Endometrial microvascular endothelial cells (primary cell): ENCODE measurements around the gene C11orf24. TPM values are rescaled to one million over a fixed set of nuclear protein-coding genes. Genes with fewer than 3 reads are reported as not detected.
"Not testable (repeated sequence)": the region's sequence is repeated elsewhere in the genome, so short reads cannot be mapped to it uniquely, and the experiment has no call there.

ENCODE experiments used
- in situ Hi-C: cut with HindIII; loops from 2 replicates; pipeline ENCODE4 v1.10.0; 2017; ENCODE audit warnings: low sequenced_read_pairs, low pct_unique_long_range_greater_than_20kb; ENCODE audit errors: inconsistent ontology term
- total RNA-seq: library from RNA; depleted of rRNA; stranded (reverse); fragments of >200 nt; gene quantifications from one replicate; pipeline ENCODE4 v1.2.3, GENCODE V29; 2015; ENCODE audit errors: inconsistent ontology term

The C11orf24 gene
- total RNA-seq, 1 donor from 2014 or later = 38.4 TPM

DNA sequence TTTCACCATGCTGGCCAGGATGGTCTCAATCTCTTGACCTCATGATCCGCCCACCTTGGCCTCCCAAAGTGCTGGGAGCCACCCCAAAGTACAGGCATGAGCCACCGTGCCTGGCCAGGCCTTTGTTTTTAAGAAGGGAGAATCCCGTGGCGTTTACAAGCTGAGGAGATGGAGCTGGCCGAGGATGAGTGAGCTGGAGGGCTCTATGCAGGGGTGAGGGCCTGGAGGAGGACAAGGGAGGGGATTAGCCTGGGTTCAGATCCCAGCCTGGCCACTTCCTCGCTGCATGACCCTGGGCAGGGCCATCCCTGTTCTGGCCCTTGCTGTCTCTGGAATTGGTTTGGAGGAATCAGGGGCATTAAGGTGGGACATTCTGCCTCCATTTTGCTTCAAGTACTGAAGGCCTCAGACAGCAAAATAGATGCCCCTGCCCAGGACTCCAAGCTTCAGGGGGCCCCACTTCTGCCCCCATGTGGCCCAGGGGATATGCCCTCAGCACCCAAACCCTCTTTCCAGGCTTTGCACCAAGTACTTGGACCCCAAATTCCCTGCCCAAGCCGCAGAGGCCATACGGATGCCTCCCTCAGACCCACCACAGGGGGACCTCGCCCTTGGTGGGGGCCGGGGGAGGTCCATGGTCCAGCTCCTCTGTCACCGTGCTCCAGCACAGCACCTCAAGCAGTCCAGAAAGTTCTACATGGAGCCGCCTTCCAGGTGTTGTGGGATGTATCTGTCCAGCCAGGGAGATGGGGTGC is 28.5 kb upstream of the C11orf24 start:
- in situ Hi-C loops = no loop called here

DNA sequence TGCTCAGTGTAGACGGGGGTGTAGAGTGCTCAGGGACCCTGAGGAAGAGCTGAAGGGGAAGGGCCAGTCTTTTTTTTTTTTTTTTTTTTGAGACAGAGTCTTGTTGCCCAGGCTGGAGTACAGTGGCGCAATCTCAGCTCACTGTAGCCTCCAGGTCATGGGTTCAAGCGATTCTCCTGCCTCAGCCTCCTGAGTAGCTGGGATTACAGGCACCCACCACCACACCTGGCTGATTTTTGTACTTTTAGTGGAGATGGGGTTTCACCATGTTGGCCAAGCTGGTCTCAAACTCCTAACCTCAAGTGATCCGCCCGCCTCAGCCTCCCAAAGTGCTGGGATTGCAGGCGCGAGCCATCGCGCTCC is 27.7 kb upstream of the C11orf24 start:
- in situ Hi-C loops = not testable (repeated sequence)

DNA sequence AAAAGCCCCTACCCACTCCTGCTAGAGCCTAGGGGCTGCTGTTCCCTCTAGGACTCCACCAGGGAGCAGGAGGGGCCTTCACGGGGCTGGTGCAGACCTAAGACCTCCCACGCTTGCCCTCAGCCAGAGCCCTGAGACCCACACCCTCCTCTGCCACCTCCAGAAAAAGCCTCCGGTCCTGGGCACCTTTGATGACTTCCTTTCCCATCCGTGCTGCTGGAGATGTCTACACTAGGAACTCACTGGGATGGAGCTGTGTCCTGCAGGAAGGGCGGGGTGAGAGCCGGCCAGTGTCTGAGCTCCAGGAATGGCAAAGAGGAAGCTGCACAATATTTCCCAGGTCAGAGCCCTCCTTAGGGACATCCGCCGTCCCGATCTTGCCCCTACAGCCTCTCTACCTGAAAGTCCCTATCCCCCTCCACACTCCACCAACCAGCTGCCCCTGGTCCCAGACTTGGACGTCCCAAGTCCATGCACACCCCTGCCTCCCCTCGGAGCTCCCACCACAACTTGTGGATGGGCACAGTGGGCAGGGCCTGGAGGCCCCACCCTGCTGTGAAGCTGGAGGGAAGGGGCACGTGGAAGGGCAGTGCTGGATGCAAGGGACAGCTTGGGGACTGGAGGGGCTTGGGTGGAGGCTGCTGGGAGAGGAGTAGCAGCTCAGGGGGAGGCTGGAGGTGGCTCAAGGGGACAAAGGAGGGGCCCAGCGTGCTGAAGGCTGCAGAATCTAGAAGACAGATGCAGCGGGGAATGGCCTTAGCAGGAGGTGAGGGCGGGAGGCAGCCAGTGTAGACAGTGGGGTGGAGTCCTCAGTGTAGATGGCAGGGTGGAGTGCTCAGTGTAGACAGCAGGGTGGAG is 27.1 kb upstream of the C11orf24 start:
- in situ Hi-C loops = no loop called here

DNA sequence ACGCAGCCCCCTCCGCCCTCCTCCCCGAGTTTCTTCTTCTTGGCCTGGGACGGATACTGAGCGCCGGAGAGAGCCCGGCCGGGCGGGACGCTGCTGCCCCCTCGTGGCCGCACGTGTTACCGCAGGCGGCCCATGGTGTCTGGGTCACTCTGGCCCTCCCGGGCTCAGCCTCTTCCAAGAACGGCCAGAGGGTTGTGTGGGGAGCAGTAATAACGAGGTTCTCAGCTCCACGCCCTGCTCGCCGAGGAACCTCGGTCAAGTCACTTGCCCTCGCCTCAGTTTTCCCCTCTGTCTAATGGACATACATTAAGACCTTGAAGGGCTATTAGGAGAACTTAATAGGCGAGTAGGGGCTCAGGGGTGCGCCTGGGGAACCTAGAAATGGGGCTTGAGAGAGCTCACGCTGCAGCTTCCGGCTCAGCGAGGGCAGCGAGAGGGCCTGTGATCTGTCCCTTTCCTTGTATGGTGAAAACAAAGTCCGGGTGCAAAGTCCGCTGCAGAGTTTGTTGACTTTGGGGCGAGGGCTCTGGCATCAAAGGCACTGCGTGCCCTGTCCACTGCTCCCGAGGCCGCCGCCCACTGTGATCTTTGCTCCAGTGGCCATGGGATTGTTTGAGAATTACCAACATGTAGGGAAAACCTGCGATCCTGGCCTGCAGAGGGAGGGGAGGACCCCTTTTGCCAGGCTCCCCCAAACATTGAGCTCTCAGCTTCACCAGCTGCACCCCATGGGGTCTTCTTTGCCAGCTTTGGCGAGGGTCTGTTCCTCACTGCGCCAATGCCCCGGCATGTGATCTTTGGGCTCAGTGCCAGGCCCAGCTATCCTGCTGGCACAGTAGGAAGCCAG is 26.3 kb upstream of the C11orf24 start:
- in situ Hi-C loops = no loop called here

DNA sequence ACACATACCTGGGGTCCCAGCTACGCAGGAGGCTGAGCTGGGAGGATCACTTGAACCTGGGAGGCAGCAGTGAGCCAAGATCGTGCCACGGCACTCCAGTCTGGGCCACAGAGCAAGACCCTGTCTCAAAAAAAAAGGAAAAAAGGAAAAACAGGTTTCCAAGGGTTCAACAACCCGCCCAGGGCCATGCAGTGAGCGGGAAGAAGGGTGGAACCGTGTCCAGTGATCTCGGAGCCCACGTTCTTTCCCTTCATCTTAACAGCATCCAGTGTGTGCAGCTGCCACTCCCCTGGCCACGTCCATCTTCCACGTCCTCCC is 25.7 kb upstream of the C11orf24 start:
- in situ Hi-C loops = no loop called here

DNA sequence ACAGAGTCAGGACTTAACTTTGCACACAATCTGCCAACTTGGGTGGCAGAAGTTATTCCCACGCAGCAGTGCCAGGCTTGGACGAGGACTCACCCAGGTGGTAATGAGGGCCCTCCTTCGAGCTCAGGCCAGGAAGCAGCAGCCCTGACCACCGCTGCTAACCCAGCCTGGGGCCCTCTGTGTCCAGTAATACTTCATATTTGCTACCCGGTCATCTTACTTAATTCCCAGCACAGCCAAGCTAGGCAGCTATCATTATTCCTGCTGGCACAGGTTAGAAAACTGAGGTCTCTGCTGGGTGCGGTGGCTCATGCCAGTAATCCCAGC is 25.2 kb upstream of the C11orf24 start:
- in situ Hi-C loops = no loop called here

DNA sequence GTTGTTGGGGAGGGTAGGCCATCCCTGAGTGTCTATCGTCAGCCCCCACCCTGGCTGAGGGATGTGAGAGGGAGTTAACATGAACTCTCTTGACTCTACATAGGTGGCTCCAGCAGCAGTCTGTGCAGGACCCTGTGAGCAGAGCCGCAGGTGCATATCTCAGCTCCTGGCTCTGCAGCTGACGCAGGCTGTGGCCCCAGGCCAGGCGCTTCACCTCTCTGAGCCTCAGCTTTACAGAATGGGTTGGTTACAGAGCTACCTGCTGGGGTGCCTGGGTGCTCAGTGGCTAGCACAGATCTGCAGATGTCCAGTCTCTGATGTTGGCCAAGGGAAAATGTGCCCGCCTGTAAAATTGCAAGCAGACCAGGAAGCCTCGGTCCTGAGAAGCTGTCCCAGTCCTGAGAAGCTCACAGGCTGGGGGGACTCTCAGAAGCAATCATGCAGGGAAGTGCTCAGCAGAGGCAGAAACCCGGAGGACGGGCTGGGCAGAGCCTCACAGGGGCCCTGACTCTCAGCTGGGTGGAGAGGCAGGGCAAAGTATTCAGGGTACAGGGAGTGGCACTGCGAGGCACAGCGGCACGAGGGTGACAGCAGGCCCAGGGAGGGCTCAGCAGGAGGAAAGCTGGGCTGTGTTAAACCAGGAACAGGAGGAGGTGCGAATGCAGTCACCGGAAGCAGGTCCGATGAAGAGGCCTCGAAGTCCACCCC is 24.7 kb upstream of the C11orf24 start:
- in situ Hi-C loops = no loop called here

DNA sequence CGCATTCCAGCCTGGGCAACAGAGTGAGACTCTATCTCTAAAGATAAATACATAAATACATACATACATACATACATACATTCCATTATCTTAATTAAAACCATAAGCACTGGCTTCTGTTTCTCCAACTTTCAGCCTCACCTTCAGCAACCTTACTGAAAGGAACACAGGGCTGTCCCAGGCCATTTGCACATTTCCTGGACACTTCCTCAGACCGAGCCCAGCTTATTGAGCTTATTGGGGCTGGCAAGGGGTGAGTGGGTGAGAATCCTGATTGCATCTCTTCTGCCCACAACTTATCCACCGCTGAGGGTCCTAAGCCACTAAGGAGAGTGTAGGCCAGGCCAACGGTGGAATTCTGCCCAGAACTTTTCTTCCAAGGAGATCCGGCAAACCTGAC is 24.2 kb upstream of the C11orf24 start:
- in situ Hi-C loops = no loop called here

DNA sequence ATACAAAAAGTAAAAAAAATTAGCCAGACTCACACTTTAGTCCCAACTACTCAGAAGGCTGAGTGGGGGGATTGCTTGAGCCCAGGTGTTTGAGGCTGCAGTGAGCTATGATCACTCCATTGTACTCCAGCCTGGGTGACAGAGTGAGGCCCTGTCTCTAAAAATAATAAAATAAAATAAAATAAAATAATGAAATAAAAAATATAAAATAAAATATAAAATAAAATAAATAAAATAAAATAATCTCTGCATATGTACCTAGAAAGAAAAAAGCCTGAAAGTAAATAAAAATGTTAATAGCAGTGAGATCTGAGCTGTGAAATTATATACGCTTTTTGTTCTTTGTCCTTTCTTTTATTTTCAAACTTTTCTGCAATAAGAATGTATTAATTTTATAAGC is 23.5 kb upstream of the C11orf24 start:
- in situ Hi-C loops = no loop called here

DNA sequence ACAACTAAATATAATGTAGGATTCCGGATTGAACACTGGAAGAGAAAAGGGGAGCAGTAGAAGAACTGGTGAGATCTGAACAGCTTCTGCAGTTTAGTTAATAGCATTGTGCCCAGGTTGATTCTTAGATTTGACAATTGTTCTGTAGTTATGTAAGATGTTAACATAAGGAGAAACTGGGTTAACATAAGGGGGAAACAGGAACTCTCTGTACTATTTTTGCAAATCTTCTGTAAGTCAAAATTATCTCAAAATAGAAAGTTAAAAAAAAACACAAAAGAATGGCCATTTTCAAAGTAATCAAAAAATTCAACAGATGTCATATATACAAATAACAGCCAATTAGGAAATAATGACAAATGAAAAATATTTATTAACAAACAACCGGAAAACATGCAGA is 21.9 kb upstream of the C11orf24 start:
- in situ Hi-C loops = no loop called here

DNA sequence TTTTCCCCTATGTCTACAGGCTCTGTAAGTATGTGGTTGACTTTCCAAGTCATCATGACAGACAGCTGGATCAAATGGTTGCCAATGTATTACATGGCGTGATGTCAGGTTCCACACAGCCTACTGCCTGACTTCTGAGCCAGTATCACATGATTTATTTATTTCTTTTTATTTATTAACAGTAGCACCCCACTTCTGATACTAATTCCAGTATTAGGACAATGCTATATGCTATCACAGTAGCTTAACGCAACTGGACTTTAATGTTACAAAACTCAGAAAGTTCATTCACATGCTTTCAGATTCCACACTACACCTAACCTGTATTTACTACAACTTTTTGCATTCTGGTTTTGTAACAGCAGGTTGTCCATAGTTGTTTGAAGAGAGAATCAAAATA is 17.7 kb upstream of the C11orf24 start:
- in situ Hi-C loops = no loop called here

DNA sequence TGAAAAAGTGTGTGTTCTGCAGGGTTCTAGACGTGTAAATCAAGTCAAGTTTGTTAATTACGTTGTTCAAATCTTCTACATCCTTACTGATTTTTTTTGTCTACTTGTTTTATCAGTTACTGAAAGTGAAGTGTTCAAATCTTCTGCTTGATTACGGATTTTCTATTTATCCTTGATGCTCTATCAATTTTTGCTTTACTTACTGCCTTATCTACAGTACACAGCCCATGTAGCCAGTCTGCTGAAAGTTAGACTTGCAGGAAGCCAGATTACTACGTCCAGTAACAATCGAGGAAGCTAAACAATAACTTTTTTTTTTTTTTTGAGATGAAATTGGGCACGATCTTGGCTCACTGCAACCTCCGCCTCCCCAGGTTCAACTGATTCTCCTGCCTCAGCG is 15.6 kb upstream of the C11orf24 start:
- in situ Hi-C loops = no loop called here

DNA sequence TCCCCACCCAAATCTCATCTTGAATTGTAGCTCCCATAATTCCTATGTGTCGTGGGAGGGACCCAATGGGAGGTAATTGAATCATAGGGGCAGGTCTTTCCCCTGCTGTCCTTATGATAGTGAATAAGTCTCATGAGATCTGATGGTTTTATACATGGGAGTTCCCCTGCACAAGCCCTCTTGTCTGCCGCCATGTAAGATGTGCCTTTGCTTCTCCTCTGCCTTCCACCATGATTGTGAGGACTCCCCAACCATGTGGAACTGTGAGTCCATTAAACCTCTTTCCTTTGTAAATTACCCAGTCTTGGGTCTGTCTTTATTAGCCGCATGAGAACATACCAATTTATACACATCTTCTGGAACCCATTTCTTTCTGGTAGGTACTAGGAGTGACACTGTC is 12.8 kb upstream of the C11orf24 start:
- in situ Hi-C loops = not testable (repeated sequence)

DNA sequence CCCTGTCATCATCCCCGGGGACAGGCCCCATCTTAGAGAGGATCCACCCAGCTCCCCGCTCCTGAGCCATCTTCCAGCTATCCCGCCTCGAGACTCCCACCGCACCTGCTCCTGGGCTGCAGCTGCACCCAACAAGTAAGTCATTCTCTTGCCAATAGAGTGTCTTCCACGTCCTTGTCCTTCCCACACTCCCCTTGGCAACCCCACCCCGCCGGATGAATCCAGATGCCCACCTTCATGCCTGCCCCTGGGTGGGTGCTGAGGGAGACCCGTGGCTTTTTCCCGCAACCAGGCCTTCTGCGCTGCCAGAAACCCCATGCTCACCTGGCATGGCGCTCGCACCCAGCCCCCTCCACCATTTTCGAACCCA is 11.1 kb upstream of the C11orf24 start:
- in situ Hi-C loops = no loop called here

DNA sequence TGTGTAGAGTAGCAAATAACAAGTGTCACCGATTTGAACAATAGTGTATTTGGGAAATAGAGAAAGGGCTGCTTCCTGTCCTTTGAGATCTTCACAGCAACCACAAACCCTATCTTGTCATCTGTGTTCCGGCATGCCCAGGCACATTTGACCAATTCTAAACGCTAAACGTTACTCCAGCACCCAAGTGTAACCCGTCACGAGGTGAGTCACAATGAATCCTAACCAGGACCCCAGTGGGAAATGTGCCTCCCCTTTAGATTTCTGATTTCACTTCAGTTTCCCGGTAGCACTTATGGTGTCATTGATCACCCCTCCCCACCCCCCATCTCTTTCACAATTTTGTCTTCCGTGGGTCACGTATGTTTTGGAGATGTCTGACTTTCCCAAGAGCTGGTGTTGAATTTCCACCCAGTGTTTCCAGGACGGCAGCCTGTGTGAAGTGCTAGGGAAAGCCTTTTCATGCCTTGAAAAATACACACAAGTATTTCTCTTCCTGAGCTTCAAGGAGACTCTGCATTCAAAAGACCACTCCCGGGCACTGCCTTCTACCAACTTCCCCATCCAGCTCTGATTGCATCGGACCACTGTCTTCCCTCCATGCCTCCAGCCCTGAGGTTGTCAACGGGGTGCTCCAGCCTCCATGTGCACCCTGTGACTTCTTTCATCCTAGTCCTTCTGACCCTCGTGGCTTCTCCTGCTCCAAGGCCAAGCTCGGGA is 10.5 kb upstream of the C11orf24 start:
- in situ Hi-C loops = no loop called here

DNA sequence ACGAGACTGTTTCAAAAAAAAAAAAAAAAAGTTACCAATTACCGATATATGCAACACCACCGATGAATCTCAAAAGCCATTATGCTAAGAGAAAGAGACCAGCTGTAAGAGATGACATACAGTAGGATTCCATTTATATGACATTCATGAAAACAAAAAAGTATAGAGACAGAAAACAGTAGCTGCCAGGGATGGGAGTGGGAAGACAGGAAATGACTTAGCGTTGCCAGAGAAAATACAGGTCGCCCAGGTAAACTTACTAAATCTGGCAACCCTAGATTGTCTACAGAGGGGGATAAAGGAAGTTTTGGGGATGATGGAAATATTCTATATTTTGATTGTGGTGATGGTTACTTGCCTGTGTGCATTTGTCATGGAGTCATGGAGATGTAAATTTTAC is 7.9 kb upstream of the C11orf24 start:
- in situ Hi-C loops = no loop called here

DNA sequence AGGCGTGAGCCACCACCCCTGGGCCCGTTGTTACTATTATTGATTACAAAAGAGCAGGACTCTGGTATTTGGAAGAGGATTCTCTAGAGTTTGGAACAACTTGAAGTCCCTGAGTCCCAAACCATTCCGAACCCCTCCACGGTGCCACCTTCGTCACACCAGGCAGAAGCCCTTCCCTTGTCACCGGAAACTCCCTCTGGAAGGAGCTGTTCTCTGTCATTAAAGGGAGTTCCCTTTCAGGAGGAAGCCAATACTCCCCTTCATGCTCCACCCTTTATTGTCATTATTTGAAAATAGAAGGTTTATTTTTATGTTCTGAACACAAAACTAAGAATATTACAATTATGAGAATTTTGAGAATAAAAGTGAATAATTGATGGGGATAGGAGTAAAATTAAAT is 5.1 kb upstream of the C11orf24 start:
- in situ Hi-C loops = no loop called here

DNA sequence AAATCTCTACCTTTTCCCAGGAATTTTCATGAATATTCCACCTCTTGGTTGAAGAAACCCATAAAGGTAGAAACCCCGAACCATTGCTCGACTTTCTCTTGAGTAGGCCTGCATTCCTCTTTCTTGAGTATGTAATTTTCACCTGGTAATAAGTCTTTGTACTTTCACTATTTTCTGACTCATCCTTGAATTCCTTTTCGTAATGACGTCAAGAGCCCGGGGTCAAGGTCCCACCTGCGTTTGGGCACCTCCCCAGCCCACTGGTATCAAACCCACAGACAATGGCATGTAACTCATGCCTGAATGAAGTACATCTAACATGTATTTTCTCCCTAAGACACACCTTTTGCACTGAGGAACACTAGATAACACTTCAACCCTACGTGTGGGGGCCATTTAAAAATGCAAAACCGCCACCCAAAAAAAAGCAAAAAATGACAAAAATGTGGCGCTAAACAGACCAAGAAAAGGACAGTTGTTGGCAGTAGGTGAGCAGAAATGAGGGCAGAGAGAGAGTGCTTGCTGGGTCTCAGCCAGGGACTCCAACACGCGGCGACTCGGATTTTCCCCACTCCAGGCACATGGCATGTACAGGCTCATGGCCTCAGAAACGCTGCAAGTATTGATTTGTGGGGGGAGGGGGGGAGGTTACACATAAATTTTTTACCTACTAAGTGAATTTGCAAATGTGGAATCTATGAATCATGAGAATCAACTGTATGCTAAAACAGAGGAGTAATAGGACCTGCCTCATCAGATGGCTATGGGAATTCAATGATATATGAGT is 4.1 kb upstream of the C11orf24 start:
- in situ Hi-C loops = no loop called here
